Neural cell (in vitro differentiated cells): Measurements from ENCODE around the gene TTC31. TPM values are rescaled to one million over a fixed set of nuclear protein-coding genes. Genes with fewer than 3 reads are reported as not detected.

ENCODE experiments used
- H2AFZ ChIP-seq: fragments of 200-600, 300-800 bp; sonication (generic), shearing (Covaris generic); 2 replicates; pipeline ENCODE4 v1.6.0; 2014; ENCODE audit warnings: low read depth, mild to moderate bottlenecking, antibody characterized with exemption, low read length, moderate library complexity
- H3F3A ChIP-seq: fragments of 200-600 bp; shearing (Covaris generic); 2 replicates; pipeline ENCODE4 v1.6.1; 2016; ENCODE audit warnings: mild to moderate bottlenecking, moderate library complexity, mixed read lengths, antibody characterized with exemption, low read length; ENCODE audit not compliant: insufficient read depth, poor library complexity, severe bottlenecking
- H3K27ac ChIP-seq: fragments of 200-600, 300-800 bp; sonication (generic), shearing (Covaris generic); 2 replicates; pipeline ENCODE4 v1.5.1; 2014; ENCODE audit warnings: mild to moderate bottlenecking, low read length, moderate library complexity
- H3K27me3 ChIP-seq: fragments of 300-800, 200-600 bp; sonication (generic), shearing (Covaris generic); 2 replicates; pipeline ENCODE4 v1.6.0; 2014; ENCODE audit warnings: mild to moderate bottlenecking, low read depth, low read length, moderate library complexity; ENCODE audit not compliant: insufficient read depth
- H3K36me3 ChIP-seq: fragments of 300-800, 200-600 bp; sonication (generic), shearing (Covaris generic); 2 replicates; pipeline ENCODE4 v1.5.1; 2014; ENCODE audit warnings: mild to moderate bottlenecking, antibody characterized with exemption, low read length, moderate library complexity; ENCODE audit not compliant: insufficient read depth
- H3K4me2 ChIP-seq: fragments of 300-800, 200-600 bp; sonication (generic), shearing (Covaris generic); 2 replicates; pipeline ENCODE4 v1.6.0; 2014; ENCODE audit warnings: mild to moderate bottlenecking, low read length
- H3K4me3 ChIP-seq: fragments of 300-800, 200-600 bp; sonication (generic), shearing (Covaris generic); 2 replicates; pipeline ENCODE4 v1.5.1; 2014; ENCODE audit warnings: mild to moderate bottlenecking, low read length, moderate library complexity
- H3K79me2 ChIP-seq: fragments of 200-600 bp; shearing (Covaris generic); replicated peaks from 2 replicates; pipeline ENCODE4 v1.6.0; 2014; ENCODE audit warnings: mild to moderate bottlenecking, low read length, moderate library complexity; ENCODE audit not compliant: insufficient read depth
- H3K9ac ChIP-seq: fragments of 300-800, 200-600 bp; sonication (generic), shearing (Covaris generic); 2 replicates; pipeline ENCODE4 v1.6.1; 2016; ENCODE audit warnings: mild to moderate bottlenecking, low read length, mixed read lengths
- H3K9me2 ChIP-seq: fragments of 200-600 bp; shearing (Covaris generic); 2 replicates; pipeline ENCODE4 v1.6.1; 2016; ENCODE audit warnings: mild to moderate bottlenecking, low read length, mixed read lengths; ENCODE audit not compliant: insufficient read depth
- H3K9me3 ChIP-seq: fragments of 200-600, 300-800 bp; sonication (generic), shearing (Covaris generic); 2 replicates; pipeline ENCODE4 v1.6.1; 2016; ENCODE audit warnings: mild to moderate bottlenecking, mixed run types, low read length, moderate library complexity, mixed read lengths
- H4K20me1 ChIP-seq: fragments of 200-600 bp; shearing (Covaris generic); 2 replicates; pipeline ENCODE4 v1.6.1; 2016; ENCODE audit warnings: mild to moderate bottlenecking, mixed run types; ENCODE audit not compliant: insufficient read depth
- CTCF ChIP-seq: fragments of 450-650 bp; IDR thresholded peaks from 2 replicates; pipeline ENCODE4 v1.5.1; 2014; ENCODE audit warnings: antibody characterized with exemption, mild to moderate bottlenecking, moderate library complexity; ENCODE audit not compliant: poor library complexity, severe bottlenecking
- EP300 ChIP-seq: fragments of 450-650 bp; conservative IDR thresholded peaks from 2 replicates; pipeline ENCODE4 v1.6.1; 2014; ENCODE audit warnings: antibody characterized with exemption, mild to moderate bottlenecking, moderate library complexity; ENCODE audit not compliant: poor library complexity, severe bottlenecking
- EZH2 ChIP-seq: fragments of 200-600, 300-800 bp; shearing (Covaris generic), sonication (generic); IDR thresholded peaks from 2 replicates; pipeline ENCODE4 v1.6.1; 2014; ENCODE audit warnings: antibody characterized with exemption, low read length, borderline replicate concordance, mild to moderate bottlenecking; ENCODE audit not compliant: insufficient read depth, poor library complexity, severe bottlenecking
- MXI1 ChIP-seq: fragments of 450-650 bp; conservative IDR thresholded peaks from 2 replicates; pipeline ENCODE4 v1.6.1; 2014; ENCODE audit warnings: antibody characterized with exemption, mild to moderate bottlenecking; ENCODE audit not compliant: poor library complexity, severe bottlenecking
- POLR2AphosphoS5 ChIP-seq: IDR thresholded peaks from 2 replicates; pipeline ENCODE4 v1.6.1; 2012
- RAD21 ChIP-seq: fragments of 450-650 bp; conservative IDR thresholded peaks from 2 replicates; pipeline ENCODE4 v1.6.1; 2014; ENCODE audit warnings: antibody characterized with exemption, mild to moderate bottlenecking, moderate library complexity
- SMC3 ChIP-seq: fragments of 450-650 bp; conservative IDR thresholded peaks from 2 replicates; pipeline ENCODE4 v1.6.1; 2014; ENCODE audit warnings: antibody characterized with exemption, mild to moderate bottlenecking, moderate library complexity; ENCODE audit not compliant: poor library complexity
- TAF1 ChIP-seq: IDR thresholded peaks from 2 replicates; pipeline ENCODE4 v1.6.1; 2012; ENCODE audit warnings: low read depth
- polyA plus RNA-seq: library from polyadenylated mRNA; depleted of rRNA; stranded (reverse); fragments of >200 nt; gene quantifications from 2 replicates; pipeline ENCODE4 v1.2.3, GENCODE V29; 2014
- TF ChIP-seq, protein P1 (sequence below): IDR thresholded peaks from 2 replicates; pipeline ENCODE4 v1.6.1; 2012; ENCODE audit warnings: borderline replicate concordance

Gene TTC31
- polyA plus RNA-seq, 1 donor from 2014 or later: 11.0 TPM

- no peak overlapping the region for H3K4me2 ChIP-seq
- no peaks in the 10 kb centered on the region for H4K20me1 ChIP-seq
- H3K4me3 ChIP-seq: no peak overlapping the region
- H3K9me2 ChIP-seq: no peaks in the 10 kb centered on the region
- no peaks in the 10 kb centered on the region for H3K79me2 ChIP-seq
- H2AFZ ChIP-seq: no peak overlapping the region
- TF ChIP-seq TAF1: no peak
- TF ChIP-seq MXI1: no peak
- no peak for TF ChIP-seq POLR2AphosphoS5
- no peak for TF ChIP-seq CTCF
- no peak for TF ChIP-seq EZH2
- no peak for TF ChIP-seq EP300
- no peak for TF ChIP-seq RAD21
- no peak for TF ChIP-seq SMC3
- H3K27ac ChIP-seq: no peak overlapping the region
- H3K9me3 ChIP-seq: no peaks in the 10 kb centered on the region
- H3K36me3 ChIP-seq: peaks cover 4% of the 10 kb centered on the region
- no peaks in the 10 kb centered on the region for H3F3A ChIP-seq
- peaks cover 97% of the 10 kb centered on the region for H3K27me3 ChIP-seq
- H3K9ac ChIP-seq: no peak overlapping the region
Observed at GRCh38 chr2:74500578-74500946, 17.7 kb downstream of the TTC31 start.

GRCh38 chr2:74501335-74502071 is 18.6 kb downstream of the TTC31 start:
- Histone ChIP-seq H3K27me3 (peaks cover 94% of the 10 kb centered on the region), H3K4me3 (no peak overlapping the region), H3K4me2 (no peak overlapping the region), H4K20me1 (no peaks in the 10 kb centered on the region), H3K9ac (no peak overlapping the region), H3K9me2 (no peaks in the 10 kb centered on the region), H3F3A (no peaks in the 10 kb centered on the region), H2AFZ (no peak overlapping the region), H3K79me2 (peaks cover under 1% of the 10 kb centered on the region), H3K36me3 (peaks cover 7% of the 10 kb centered on the region), H3K9me3 (no peaks in the 10 kb centered on the region), H3K27ac (no peak overlapping the region)
- no peak for TF ChIP-seq CTCF
- TF ChIP-seq, protein P1, sequence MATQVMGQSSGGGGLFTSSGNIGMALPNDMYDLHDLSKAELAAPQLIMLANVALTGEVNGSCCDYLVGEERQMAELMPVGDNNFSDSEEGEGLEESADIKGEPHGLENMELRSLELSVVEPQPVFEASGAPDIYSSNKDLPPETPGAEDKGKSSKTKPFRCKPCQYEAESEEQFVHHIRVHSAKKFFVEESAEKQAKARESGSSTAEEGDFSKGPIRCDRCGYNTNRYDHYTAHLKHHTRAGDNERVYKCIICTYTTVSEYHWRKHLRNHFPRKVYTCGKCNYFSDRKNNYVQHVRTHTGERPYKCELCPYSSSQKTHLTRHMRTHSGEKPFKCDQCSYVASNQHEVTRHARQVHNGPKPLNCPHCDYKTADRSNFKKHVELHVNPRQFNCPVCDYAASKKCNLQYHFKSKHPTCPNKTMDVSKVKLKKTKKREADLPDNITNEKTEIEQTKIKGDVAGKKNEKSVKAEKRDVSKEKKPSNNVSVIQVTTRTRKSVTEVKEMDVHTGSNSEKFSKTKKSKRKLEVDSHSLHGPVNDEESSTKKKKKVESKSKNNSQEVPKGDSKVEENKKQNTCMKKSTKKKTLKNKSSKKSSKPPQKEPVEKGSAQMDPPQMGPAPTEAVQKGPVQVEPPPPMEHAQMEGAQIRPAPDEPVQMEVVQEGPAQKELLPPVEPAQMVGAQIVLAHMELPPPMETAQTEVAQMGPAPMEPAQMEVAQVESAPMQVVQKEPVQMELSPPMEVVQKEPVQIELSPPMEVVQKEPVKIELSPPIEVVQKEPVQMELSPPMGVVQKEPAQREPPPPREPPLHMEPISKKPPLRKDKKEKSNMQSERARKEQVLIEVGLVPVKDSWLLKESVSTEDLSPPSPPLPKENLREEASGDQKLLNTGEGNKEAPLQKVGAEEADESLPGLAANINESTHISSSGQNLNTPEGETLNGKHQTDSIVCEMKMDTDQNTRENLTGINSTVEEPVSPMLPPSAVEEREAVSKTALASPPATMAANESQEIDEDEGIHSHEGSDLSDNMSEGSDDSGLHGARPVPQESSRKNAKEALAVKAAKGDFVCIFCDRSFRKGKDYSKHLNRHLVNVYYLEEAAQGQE: no peak
